Liver (tissue), 3 donors: ENCODE results near the gene ZDHHC14.

Experiments used
- FOXA2 ChIP-seq: IDR thresholded peaks from 2 replicates; pipeline ENCODE4 v1.6.1; 2016; ENCODE audit warnings: antibody characterized with exemption
- HNF4A ChIP-seq, 2 donors: conservative IDR thresholded peaks; 2 replicates each; pipeline ENCODE4 v1.6.1; 2016; ENCODE audit warnings: antibody characterized with exemption in 2 of 2, mild to moderate bottlenecking in 2 of 2
- TF ChIP-seq, protein P1 (sequence below): fragments of 150-350 bp; IDR thresholded peaks from 2 replicates; pipeline ENCODE4 v1.5.1; 2017; ENCODE audit warnings: improper control_type of control experiment, low read depth, low read length; ENCODE audit not compliant: missing input control
- donor health status: healthy.
- donor health status: healthy.

DNA sequence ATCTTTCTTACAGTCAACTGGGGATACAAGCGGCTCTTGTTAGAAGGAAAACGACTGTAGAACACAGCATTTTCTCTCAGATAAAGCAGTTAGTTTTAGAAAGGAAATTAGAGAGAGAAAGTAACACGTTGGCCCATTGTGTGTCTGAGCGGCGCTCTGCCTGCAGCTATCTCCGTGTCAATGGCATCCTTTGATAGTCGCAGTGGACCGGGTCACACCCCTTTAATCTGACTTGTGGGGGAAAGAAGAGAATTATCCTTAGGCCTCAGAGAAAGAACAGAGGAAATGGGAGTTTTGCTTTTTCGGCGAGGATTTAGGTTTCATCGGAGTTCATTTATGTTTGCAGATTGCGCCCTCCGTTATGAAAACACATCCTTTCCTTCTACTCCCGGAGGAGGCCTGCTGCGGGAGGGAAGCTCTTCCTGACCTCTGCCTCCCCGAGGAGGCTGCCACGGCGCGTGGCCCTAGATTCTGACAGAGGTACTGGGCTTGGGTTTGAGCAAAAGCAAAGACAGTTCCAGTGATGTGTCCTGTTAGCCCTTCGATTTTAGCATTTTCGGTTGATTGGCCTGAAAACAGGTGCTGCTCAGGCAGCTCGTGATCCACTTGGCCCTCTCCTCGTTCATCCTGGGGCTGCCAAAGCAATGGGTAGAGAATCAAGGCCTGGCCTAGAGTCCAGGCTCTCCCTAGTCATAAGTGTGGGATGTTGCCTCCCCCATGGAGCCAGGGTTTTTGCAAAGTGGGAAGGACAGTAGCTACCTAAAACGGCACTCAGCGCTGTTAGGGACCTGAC lies 74.9 kb downstream of the ZDHHC14 start:
- TF ChIP-seq, protein P1, sequence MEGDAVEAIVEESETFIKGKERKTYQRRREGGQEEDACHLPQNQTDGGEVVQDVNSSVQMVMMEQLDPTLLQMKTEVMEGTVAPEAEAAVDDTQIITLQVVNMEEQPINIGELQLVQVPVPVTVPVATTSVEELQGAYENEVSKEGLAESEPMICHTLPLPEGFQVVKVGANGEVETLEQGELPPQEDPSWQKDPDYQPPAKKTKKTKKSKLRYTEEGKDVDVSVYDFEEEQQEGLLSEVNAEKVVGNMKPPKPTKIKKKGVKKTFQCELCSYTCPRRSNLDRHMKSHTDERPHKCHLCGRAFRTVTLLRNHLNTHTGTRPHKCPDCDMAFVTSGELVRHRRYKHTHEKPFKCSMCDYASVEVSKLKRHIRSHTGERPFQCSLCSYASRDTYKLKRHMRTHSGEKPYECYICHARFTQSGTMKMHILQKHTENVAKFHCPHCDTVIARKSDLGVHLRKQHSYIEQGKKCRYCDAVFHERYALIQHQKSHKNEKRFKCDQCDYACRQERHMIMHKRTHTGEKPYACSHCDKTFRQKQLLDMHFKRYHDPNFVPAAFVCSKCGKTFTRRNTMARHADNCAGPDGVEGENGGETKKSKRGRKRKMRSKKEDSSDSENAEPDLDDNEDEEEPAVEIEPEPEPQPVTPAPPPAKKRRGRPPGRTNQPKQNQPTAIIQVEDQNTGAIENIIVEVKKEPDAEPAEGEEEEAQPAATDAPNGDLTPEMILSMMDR = no peak
- no peak for TF ChIP-seq HNF4A (conservative IDR thresholded peaks at IDR 0.05)
- TF ChIP-seq FOXA2 = no peak
